GM18526 (cell line): ENCODE data around the gene CDH4.

Experiments
- POLR2A ChIP-seq: IDR thresholded peaks from 3 replicates; pipeline ENCODE4 v1.6.1; 2011; ENCODE audit not compliant: insufficient read length; ENCODE audit errors: extremely low read depth

The CDH4 gene

DNA sequence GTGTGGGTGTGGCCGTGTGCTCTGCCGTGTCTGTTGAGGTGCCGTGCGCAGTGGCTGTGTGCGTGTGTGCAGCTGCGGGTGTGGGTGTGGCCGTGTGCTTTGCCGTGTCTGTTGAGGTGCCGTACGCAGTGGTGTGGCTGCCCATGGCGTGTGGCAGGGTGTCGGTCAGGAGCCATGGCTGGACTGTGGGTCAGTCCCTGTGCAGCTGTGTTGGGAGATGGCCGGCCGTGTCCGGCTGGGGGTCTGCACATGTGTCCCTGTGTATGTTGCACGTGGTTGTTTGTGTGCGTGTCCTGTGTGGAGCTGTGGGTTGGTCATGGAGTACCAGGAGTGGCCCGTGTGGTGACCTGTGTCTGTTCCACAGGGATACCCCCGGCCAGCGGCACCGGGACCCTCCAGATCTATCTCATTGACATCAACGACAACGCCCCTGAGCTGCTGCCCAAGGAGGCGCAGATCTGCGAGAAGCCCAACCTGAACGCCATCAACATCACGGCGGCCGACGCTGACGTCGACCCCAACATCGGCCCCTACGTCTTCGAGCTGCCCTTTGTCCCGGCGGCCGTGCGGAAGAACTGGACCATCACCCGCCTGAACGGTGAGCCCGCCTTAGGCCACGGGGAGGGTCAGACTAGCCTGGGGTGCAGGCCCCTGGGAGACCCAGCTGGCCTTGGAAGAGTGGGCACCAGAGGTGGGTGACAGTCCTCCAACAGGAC lies 675.9 kb downstream of the CDH4 start:
- TF ChIP-seq POLR2A, result no peak

DNA sequence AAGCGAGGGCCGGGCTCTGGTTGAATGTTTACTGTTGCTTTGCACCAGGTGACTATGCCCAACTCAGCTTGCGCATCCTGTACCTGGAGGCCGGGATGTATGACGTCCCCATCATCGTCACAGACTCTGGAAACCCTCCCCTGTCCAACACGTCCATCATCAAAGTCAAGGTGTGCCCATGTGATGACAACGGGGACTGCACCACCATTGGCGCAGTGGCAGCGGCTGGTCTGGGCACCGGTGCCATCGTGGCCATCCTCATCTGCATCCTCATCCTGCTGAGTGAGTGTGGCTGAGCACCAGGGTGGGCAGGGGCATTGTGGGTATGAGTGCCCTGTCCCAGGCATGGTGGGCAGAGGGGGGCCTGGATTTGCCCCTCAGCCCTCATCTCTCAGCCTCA lies 677.5 kb downstream of the CDH4 start:
- no peak for TF ChIP-seq POLR2A

DNA sequence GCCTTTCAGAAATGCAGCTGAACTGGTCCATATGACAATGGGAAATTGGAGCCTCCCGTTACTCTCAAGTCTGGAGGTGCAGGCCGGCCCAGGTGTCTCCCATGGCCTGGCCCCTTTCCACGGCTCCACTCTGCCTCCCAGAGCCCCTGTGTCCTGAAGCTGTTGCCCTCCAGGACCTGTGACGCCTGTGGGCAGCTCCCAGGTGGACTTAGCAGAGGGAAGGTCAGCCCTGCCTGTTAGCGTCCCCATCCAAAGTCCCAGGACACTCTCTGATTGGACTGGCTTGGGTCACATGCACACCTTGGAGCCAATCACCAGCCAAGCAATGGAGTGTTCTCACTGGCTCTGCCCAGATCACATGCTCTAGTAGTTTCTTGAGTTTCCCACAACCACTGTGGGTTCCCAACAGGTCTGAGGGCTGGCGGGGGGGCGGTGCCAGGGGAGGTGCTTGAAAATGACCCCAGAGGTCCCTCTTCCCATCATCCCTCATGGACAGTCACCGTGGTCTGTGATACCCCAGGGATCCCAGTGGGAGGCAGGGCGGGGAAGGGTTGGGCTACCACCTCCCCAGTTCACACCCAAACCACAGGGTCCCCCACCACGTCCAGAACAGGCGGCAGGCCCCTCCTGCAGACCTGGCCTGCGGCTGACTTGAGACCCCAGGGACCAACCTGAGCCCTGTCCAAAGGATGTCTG lies 678.1 kb downstream of the CDH4 start:
- no peak for TF ChIP-seq POLR2A

DNA sequence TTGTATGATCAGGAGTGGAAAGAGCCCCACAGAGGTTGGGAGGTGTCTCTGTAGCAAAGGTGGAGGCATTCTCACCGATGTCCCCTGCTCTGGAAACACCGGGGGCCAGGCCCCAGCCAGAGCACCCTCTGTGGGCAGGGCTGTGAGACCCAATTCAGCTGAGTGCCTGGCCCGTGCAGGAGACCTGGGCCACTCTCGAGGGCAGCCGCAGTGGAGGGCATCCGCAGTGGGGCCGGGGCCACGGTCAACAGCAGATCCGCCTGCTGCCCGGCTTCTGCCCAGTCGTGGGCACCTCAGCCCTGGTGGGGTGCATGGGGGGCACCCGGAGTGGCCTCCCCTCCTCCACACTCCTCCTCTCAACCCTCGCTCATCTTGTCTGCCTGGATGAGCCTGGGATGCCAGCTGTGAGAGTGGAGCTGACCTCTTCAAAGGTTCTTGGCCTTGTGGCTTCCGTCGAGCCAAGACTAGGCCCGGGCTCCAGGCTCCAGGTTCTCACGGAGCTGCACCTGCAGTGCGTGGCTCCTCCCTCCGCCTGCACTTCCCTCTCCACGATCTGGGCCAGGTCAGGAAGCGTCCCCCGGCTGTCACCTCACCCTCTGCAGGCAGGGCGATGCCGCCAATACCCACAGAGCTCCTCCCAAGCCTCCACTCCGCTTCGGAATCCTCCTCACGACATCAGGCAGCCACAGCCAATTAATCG lies 678.9 kb downstream of the CDH4 start:
- TF ChIP-seq POLR2A, result no peak

DNA sequence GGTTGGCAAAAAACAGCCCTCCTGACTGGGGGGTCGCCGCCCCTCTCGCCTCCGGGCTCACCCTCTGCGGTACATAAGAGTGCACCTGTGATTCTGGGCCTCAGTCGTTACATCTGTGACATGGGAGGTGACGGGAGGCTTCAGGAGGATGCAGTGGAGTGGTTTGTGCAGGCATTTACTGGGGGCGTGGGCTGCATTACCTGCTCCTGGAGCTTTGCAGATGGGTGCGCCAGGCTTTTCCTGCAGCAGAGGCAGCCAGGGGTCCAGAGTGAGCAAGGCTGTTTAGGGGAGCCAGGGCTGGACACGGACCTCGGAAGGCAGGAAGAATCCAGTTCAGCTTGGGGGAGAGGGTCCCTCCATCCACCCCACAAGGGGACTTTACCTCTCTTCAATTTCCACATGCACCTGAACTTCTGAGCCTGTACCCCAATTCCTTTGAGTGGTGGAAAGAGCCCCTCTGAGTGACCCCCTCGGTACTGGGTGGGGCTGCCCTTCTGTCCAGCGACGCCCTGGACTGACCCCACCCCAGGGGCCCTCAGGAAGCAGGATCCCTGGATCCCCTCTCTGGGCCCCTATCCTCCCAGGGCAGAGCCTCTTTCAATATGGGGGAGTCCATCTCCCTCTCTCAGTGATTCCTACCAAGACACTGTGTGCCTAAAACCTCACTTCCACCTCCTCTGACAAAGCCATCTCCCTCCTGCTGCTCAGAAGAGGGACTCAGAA lies 679.6 kb downstream of the CDH4 start:
- no peak for TF ChIP-seq POLR2A

DNA sequence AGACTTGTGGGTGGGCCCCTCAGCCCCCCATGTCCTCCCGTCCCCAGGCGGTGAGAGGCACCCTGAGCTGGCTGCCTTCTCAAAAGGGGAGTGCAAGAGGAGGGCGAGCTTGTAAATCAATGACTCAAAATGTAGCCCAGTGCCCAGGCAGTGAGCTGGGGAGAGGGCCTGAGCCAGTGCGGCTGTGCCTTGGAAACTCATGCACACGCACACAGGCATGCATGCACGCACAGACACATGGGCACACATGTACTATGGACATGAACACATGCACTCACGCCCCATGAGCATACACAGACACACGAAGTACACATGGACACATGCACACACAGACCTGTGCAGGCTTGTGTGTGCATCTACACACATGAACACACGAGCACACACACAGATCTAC lies 680.1 kb downstream of the CDH4 start:
- no peak for TF ChIP-seq POLR2A

DNA sequence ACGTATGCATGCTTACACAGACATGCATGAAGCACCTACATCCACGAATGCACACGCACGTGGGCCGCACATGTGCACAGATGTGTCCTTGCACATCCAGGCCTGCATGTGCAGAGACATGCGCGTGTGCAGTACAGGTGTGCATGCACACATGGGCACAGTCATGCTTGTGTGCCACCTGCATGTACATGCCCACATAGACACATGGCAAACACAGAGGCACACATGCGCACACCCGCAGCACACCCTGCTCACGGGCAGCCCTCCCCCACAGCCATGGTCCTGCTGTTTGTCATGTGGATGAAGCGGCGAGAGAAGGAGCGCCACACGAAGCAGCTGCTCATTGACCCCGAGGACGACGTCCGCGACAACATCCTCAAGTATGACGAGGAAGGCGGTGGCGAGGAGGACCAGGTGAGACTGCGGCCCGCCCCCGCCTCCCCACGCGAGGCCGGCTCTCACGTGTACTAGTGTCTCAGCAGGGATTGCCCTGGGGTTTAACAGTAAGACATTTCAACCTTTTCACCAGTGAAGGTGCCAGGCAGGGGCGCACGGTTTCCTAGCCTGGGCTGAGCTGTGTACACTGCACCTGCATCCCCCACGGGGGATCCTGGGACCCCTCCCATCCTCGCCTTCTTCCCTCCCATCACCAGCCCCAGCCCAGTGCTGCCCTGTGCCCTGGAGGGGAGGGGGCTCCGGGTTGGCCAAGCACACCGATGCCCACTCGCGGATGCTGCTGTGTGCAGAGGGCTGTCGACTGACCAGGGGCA lies 680.8 kb downstream of the CDH4 start:
- no peak for TF ChIP-seq POLR2A

DNA sequence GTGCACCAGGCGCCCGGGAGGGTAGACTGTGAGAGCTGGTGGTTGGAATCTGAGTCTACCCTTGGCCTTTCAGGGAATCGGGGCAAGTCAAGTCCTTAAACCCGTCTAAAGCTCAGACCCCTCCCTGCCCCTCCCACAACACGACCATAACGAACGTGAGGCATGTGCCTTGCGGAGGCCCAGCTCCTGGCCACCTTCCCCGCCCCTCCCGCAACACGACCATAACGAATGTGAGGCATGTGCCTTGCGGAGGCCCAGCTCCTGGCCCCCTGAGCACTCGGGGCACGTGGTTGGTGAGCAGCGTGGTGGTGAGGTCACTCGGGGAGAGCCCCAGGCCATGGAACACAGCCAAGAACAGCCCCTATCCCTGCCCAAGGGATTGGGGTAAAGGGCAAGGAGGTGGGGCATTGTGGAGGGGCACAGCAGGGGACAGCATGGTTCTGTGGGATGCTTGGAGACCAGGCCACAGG lies 681.5 kb downstream of the CDH4 start:
- TF ChIP-seq POLR2A, result no peak

DNA sequence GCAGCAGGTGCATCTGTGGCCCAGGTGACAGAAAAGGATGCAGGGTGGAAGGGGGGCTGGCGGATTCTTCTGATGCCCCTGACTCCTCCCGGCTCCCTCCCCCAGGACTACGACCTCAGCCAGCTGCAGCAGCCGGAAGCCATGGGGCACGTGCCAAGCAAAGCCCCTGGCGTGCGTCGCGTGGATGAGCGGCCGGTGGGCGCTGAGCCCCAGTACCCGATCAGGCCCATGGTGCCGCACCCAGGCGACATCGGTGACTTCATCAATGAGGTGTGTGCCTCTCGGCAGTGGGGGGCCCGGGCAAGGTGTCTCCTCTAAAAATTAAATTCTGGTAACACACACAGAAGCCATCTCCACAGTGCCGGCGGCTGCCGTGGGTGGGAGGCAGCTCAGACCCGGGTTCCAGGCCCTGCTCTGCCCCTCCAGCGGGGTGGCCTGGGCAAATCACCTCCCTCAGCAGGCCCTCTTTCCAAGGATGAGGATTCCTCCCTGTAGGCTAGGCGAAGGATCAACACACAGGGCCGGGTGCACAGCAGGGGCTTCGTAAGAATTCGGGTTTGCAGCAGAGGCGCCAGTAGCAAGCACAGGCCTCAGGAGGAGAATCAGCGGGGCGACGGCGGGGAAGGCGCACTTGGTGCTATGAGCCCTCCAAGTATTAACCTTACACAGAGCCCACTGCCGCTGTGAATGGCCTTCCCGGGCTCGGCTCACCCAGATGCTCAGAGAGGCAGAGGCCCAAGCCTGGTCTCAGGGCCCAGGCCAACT lies 682.1 kb downstream of the CDH4 start:
- TF ChIP-seq POLR2A, result no peak

DNA sequence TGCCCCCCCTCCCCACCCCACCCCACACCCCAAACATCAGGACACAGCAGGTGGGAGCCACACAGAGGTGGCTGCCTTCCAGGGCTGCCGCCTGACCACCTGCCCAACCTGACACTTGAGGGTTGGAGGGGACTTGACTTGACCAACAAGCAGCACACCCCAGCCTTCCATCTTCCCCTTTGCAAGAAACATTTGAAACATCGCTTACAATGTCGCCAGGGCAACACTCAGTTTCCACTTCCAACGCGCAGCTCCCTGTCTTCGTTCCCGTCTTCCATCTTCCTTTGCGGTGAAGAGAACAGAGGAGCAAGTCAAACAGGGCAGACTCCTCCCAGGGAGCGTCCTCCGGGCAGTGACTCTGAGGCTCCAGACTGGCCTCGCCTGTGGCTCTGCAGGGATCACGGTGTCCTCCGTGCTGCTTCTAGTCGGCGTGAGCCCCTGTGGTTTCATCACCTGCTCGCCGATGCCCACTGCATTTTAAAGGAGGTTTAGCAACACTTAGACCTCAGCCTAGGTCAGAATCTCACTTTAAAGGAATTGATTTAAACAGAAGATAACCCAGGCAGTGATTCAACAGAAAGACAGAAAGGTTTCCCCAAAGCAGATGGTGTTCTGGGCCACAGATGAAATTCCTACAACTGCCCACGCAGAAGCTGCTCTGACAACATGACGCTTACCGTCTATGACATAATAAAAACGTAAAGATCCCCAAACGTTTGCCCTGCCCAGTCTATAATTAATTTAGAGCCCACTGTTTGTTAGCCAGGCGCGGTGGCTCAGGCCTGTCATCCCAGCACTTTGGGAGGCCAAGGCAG lies 682.9 kb downstream of the CDH4 start:
- no peak for TF ChIP-seq POLR2A

DNA sequence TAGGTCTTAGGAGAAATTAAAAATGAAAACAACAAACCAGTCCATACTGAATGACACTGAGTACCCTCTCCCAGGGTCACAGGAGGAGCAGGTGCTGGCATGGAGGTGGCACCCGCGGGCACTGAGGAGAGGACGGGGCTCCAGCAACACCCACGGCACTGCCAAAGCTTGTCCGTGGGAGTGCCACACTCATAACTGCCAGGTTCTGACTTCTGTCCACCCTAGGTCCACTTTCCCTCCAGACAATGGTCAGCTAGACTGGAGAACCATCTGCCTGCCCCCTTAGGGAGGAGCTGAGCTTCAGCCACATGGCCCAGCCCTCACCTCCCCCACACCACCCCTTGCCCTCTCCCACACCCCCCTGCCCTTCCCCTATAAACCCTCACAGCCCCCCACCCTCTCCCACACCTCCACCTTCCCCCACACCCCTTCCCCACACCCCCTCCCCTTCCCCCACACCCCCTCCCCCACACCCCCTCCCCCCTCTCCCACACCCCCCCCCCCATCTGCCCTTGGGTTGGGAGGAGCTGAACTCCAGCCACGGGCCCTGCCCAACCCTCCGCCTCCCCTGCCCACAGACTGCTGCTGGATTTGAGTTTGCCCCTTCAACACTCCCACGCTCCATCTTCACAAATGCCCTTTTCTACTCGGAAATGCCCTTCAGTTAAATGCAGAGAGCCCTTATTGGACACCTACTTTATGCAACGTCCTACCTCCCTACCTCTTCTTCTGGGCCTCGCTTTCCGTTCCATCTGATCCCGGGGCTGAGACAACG lies 684.1 kb downstream of the CDH4 start:
- TF ChIP-seq POLR2A, result no peak

DNA sequence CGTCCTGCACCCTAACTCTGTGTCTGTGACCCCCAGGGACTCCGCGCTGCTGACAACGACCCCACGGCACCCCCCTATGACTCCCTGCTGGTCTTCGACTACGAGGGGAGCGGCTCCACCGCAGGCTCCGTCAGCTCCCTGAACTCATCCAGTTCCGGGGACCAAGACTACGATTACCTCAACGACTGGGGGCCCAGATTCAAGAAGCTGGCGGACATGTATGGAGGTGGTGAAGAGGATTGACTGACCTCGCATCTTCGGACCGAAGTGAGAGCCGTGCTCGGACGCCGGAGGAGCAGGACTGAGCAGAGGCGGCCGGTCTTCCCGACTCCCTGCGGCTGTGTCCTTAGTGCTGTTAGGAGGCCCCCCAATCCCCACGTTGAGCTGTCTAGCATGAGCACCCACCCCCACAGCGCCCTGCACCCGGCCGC lies 684.7 kb downstream of the CDH4 start:
- no peak for TF ChIP-seq POLR2A
